Fibroblast of peridontal ligament (primary cell): ENCODE results near the gene GPX2.
A peak's percentile ranks its signal among the peaks of the same experiment; 100 is the strongest.

Source experiments
- DNase-seq: peaks from one replicate; pipeline ENCODE4 v3.0.0-alpha.2; 2010; ENCODE audit errors: extremely low read depth

The GPX2 gene

DNA sequence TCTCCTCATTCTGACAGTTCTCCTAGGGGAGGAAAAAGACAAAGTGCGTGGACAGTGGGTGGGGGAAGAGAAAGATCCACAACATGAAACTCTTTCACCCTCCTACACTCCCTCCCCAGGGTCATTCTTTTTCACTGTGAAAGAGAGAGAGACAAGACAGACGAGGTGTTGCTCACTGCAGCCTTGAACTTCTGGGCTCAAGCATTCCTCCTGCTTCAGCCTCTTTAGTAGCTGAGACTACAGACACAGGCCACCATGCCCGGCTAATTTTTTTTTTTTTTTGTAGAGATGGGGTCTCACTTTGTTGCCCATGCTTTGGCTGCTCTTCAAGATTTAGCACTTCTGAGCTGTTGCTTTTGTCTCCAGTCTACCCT, 2.7 kb downstream of the GPX2 start:
- DNase-seq: no peak

DNA sequence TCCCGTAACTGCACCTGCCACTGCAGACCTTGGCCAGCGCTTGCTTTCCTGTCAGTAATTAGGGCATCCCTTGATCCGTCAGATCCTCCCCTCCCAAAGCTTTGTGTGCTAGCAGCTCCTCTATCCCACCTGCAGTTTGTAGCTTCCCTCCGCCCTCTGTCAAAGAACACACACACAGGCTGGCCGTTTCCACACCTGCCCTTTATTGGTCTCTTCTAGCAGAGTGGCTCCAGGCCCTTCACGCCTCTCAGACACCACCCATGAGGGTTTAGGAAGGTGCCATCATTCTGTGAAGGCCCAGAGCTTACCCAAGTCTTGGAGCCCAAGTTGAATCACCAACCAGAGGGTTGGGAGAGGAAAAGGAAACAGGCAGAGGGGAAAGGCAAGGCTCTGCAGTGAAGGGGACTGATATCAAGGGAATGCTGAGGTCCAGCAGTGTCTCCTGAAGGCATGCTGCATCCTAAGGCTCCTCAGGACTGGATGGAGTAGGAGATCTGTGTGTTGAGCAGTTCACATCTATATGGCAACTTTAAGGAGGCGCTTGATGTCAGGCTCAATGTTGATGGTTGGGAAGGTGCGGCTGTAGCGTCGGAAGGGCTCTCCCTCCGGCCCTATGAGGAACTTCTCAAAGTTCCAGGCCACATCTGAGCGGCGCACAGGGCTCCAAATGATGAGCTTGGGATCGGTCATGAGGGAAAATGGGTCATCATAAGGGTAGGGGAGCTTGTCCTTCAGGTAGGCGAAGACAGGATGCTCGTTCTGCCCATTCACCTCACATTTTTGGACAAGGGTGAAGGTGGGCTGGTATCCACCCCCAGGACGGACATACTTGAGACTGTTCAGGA, 3.4 kb downstream of the GPX2 start:
- DNase-seq: no peak

DNA sequence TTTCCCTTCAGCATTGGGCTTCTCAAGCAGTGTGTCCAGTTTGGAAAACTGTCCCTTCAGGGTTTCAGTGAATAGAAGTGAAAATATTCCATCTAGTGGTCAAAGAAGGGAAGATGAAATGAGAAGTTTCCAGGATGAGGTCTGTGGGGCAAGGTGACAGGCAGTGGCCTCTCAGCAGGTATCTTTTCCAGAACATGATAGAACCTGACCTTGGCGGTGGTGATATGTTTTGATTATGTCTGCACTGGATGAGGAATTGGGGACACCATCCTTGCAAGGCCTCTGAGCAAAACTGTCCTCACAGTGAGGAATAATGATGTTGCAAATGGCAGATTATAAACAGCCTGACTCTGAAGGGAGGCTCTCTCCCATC, 4.7 kb downstream of the GPX2 start:
- peak; percentile 18 for DNase-seq

DNA sequence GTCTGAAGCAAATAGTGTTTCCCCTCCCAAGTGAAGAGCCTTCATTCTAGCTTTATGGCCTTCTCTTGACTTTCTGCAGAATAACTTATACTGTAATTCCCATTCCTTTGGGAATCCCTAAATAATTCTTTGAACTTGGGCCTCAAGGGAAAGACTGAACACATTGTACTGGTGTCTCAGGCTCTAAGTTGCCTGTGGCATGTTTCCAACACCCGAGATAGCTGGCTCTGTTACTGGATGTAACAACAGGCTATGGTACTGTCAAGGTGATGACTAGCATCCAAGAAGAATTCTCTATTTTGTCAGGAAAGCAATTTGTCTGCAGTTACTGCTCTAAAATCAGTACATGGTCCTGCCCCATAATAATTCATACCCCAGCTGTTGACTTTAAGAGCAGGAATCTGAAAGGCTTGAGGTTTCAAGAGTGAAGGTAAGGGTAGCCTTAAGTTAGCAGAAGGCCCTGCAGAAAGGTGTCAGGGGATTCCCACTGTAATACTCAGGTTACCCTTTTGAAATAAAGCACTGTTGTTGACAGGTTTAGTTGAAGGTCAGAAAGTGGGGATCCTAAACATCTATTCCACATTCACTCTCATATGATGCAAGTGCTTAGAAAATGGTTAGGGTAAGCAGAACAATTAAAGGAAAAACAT, 5.2 kb downstream of the GPX2 start:
- no peak for DNase-seq

DNA sequence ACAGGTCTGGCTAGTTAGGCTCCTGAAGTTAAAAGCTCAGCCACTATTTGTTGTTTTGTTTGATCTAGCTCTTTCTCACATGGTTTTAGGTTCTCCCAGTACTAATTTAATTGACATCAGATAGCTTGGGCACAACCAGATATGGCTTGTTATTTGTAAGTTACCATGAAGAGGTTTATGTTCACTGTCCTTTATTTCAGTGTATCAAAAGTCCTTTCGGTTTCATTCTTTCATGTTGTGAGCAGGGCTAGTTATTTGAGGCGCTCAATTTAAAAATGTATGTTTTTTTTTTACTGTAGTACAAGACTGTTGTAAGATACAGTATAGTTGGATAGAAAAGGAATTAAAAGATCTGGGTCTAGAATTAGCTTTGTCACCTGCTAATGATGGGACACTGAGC, 7.0 kb downstream of the GPX2 start:
- DNase-seq: no peak

DNA sequence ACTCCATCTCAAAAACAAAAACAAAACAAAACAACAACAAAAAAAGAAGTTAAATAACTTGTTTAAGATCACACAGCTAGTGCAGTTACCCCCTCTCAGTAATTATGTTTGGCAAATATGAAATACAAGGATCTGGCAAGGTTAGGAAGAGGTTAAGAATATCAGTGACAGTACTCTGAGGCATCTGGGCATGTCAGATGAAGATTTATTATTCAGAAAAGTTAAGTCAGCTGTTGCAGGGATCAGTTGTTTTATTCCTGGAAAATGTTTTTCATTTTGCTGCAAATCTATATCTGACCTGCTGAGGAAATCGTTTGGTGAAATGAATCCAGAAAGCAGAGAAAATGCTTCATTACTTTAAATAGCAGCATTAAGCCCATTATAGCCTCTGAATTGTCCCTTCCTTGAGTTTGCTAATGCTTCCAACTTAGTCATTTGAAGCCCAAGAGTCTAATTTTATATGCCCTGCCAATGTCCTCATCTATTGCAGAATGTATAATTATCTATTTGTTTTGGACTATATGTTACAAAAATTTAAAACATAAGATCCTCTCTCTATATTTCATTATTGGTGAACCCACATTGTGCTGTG, 8.1 kb downstream of the GPX2 start:
- DNase-seq: no peak

DNA sequence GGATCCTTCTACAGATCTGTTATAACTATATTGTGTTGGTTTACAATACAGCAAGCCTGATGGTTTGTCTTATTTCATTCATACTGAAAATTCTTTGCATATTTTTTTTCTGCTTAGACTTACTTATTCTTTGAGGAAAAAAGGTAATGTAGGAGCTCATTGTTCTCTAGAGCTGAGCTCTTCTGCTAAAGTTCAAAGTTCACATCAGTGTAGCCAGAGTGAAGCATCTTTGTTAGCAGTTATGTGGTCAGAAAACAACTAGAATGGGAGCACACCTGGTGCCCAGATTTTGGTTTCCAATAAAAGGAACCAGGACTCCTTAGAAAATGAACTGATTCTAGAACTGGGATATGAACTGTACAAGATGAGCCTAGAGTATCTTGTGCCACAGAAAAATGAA, 10.3 kb downstream of the GPX2 start:
- no peak for DNase-seq

DNA sequence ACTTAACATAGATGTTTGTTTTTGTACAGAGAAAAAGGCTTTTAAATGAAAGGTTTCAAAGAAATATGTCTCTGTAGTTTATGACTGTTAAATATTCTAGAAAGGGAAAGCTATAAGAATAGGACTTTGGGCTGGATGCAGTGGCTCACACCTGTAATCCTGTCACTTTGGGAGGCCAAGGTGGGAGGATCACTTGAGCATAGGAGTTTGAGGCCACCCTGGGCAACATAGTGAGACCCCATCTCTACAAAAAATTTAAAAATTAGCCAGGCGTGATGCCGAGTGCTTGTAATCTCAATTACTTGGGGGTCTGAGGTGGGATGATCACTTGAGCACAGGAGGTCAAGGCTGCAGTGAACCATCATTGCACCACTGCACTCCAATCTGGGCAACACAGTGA, 11.4 kb downstream of the GPX2 start:
- DNase-seq: no peak

DNA sequence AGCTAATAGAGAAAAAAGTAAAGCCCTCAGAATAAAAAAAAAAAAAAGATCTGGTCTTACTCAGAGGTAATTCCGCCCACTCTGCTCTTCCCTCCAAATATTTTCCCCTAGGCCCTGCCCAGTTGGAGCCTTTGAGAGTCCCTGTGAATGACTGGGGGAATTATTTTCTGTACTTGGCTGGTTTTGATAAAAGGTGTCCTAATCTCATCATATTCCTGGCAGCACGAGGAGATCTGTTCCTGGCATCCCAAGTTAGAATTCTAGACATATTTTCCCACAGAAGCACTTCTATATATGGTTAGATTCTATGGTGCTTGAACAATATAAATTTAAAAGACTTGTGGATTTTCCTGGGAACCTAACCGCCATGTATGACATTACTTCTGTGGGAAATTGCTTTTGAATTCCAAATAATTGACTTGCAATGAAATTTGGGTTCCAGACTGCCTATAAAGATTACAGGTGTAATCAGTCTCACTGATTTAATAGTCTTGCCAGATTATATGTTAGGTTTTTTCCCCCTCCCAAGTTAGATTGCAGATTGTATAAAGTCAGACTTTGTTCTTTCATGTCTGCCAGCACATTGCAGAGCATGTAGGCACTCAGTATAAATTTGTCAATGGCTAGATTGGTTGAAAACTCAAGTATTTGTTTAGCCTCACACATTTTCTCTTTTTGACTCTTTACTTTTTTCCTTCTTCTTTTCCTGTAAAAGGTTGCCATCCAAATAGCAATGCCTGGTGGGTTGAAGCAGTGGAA, 12.3 kb downstream of the GPX2 start:
- DNase-seq: peak; percentile 17

DNA sequence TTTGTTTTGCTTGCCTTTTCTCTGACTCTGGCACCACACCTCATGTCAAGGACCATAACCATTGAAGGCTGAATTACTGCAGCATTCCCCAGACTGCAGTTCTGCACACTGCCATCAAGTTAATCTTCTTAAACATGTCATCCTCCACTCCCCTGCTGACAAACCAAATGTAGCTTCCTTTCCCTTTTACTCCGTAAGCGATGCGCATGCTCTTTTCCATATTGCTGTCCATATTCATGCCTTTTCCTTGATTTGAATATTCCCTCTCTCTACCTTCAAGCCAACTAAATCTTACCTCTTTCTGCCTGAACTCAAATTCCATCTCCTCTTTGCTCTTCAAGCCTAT, 13.6 kb downstream of the GPX2 start:
- no peak for DNase-seq

DNA sequence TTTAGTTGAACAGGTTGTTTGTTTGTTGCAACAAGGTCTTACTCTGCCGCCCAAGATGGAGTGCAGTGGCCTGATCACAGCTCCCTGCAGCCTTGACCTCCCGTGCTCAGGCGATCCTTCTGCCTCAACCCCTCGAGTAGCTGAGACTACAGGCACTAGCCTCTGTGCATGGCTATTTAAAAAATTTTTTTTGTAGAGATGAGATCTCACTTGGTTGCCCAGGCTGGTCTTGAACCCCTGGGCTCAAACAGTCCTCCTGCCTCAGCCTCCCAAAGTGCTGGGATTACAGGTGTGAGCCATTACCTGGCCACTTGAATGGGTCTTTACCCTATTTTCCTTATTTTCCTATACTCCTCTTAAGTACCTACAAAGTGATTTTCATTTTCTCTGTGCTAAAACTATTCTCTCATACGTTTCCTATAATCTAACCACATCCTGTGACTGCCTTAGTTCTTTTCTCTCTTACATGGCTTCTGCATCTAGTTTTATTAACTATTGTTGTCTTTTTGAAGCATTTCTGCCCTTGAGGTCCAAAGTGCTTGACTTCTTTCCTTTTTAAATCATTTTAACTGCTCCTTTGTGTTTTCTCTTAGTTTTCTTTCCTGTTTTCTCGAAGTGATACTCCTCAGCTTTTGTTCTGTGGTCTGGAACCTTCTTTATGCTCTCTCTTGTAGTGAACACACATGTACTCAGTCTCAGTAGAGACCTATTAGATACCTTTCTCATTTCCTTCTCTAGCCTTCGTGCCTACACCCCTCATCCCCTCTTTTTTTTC, 14.1 kb downstream of the GPX2 start:
- DNase-seq: no peak

DNA sequence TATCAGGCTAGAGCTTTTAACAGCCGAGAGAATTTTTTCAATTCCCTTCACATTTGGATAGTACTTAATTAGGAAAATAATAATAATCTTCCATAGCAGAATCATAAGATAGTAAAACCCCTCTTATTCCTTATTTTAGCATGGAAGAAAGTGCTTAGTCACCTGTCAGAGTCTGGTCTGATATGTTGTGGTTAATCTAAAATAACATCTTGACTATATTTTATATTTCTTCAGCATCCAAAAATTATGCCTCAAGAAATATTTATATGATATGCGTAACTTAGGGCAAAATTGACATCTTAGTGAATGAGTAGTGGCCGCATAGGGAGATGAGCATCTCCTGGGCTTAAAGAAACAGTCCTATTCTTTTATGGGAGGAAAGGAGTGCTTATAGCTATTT, 15.5 kb downstream of the GPX2 start:
- DNase-seq: no peak

DNA sequence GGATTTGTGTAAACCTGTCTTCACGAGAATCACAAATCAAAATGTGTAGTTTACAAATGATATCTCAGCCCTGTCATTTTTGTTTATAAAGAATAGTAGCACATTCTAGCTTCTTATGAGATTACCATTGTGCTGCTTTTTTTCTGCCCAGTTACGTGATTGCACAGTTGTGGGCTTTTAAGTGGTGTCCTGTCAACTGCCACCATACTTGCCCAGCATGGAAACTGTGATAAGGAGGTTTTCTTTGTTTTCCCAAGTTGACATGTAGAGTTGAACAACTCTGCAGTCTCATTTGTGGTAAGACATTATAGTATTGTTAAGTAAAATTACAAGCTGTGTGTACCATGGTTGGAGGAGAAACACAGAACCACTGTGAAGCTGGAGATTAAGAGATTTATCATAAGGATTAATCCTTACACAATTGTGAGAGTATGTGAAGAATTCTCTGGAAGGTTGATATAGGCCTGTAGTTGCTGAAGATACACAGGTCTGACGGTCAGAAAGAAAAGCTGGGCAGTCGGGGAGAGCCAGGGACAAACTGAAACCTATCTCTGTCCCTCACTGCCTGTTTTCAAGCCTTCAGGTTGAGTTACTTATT, 16.0 kb downstream of the GPX2 start:
- DNase-seq: no peak

DNA sequence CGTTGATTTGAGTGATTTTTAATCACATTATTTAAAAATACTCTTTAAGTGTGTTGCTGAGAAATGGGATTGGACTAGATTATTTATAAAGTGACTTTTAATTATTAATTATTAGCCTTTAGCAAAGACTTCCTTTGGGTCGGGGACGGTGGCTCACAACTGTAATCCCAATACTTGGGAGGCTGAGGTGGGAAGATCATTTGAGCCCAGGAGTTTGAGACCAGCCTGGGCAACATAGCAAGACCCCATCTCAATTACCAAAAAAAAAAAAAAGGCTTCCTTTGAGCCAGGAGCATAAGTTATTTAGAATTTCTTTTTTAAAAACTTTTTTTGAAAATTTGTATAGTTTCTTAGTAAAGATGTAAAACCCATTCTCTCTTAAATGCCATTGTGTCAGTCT, 19.5 kb downstream of the GPX2 start:
- no peak for DNase-seq

DNA sequence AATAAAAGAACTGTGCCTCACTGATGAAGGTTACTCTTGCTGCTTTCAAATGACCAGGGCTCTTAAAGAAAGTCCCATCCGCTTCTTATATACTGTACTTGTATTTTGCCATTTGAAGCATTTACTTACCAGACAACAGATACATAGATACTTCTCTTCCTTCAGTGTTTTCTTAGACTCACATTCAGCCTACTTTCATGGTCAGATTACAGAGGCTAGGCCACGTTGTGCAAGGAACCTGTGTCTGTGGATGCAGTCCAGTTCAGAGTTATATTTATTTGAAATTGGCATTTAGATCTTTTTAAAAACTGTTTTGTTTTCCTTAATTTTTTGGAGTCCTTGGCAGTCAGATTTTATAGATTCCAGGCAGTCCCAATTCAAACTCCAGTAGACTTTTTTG, 22.1 kb downstream of the GPX2 start:
- no peak for DNase-seq

DNA sequence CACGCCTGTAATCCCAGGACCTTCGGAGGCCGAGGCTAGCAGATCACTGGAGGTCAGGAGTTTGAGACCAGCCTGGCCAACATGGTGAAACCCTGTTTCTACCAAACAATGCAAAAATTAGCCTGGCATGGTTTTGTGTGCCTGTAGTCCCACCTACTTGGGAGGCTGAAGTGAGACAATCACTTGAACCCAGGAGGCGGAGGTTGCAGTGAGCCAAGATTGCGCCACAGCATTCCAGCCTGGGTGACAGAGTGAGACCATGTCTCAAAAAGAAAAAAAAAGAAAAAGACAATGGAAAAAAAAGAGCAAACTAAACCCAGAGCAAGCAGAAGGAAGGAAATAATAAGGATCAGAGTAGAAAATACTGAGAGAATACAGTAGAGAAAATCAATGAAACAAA, 22.9 kb downstream of the GPX2 start:
- no peak for DNase-seq

DNA sequence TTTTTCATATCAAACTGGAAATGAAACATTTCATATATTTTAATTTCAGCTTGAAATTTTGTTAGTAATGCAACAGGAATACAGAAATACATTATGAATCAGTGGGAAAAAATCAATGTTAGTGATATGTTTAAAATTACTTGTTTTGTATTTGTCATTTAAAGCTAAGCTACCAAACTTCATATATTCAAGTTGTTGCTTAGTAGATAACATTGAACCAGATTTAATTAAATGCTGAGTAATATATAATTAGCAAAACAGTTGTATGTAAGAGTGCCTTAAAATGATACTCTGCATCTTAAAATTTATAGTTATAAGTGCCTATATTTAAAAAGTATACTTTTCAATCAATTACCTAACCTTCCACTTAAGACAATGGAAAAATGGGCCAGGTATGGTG, 23.3 kb downstream of the GPX2 start:
- no peak for DNase-seq

DNA sequence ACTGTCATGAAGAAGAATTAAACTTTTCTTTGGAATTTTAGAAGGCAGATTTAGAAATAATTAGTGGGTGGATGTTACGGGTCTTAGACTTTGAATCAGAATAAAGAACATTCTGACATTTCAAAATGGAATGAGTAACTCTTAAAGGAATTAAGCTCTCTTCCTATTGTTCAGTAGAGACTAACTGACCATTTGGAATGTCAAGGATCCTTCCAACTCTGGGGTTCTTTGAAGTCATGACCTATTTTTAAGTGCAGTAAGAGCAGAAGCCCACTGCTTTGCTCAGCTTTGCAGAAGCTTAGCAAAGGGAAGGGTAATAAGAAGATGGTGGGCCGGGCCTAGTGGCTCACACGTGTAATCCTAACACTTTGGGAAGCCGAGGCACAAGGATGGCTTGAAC, 24.3 kb downstream of the GPX2 start:
- peak; percentile 17 for DNase-seq

DNA sequence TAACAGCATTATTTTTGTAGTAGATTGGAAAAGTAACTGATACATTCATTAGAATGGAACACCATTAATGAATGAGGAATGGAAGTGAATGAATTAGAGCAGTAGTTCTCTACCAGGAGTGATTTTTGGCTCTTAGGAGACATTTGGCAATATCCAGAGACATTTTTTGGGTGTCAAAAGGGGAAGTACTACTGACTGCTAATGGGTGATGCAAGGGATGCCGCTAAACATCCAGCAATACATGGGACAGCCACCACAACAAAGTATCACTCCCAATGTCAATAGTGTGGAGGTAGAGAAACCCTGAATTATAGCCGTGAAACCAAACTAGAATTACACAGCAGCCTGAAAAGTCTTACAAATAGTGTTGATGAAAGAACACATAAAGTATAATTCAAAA, 26.7 kb downstream of the GPX2 start:
- DNase-seq: no peak

DNA sequence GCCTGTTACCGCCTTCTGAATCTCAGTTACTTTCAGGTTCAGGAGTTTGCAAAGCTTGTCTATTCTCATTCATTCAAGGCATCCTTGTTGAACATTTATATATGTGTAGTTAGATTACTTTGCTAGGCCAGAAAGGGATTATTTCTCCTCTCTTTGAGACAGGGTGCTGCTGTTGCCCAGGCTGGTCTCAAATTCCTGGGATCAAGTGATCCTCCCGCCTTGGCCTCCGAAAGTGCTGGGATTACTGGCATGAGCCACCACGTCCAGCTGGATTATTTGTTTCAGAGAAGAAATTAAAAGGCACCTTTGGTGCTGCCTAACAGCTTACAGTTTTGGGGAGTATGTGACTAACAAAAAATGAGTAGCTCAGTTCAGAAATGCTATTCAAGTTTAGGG, 27.5 kb downstream of the GPX2 start:
- DNase-seq: no peak

DNA sequence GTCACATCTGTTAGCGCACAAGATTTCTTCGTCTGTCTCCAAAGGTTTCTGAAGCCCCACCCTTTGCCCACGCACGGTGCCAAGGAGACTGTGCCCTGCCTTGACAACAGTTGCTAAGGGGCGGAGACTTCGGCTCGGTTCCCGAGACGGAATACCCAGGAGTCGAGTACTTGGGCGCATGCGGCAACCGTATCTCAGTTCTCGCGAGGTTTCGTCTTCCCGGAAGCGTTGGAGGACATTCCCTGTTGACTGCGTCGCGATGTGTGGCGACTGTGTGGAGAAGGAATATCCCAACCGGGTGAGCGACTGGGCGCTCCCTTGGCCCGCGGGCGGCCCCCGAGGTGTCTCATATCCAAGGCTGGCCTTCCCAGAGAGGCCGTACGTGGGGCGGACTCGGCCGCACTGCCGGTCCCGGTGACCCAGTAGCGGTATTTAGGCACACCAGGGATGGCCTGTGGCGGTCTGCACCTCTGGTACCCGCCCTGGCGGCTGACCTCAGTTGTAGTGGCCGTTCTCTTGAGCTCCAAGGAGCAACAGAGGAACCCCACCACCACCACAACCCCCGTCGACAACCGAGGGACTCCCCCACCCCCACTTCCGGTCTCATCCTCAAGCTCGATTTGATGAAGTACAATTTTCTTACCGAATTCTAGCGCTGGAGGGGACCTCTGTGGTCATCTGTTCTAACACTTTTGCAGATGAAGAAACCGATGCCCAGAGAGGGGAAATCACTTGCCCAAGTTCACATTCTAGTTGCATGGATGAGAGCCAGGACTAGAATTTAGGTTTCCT, 28.1 kb downstream of the GPX2 start, which contains the start of gene CHURC1:
TSS of gene CHURC1 (plus strand) at position 219 of the 792 bp plus-strand sequence. CDS start at position 260, 41 bp downstream.
- DNase-seq: peak; percentile 99
